ENCODE measurements around the gene OGFOD3.

GRCh38 chr17:82366749-82367148 lies 51.6 kb downstream of the OGFOD3 start:
- TF ChIP-seq CTCF (IDR thresholded peaks at IDR 0.05) = no peak
- no peak for TF ChIP-seq POLR2A (IDR thresholded peaks at IDR 0.05)
